GM12878 (cell line): ENCODE results near the gene SHFL. TPM values are rescaled to one million over a fixed set of nuclear protein-coding genes. Genes with fewer than 3 reads are reported as not detected.

ENCODE experiments used
- CHD4 ChIP-seq: fragments of 200-600 bp; sonication (generic); IDR thresholded peaks from 2 replicates; pipeline ENCODE4 v1.6.1; 2016; ENCODE audit warnings: mild to moderate bottlenecking
- RAD51 ChIP-seq: fragments of 450-650 bp; IDR thresholded peaks from 2 replicates; pipeline ENCODE4 v1.6.1; 2016; ENCODE audit warnings: moderate library complexity, mild to moderate bottlenecking, inconsistent platforms
- SMAD1 ChIP-seq: fragments of 450-650 bp; IDR thresholded peaks from 2 replicates; pipeline ENCODE4 v1.6.1; 2018; ENCODE audit warnings: mild to moderate bottlenecking, low read depth; ENCODE audit not compliant: partially characterized antibody
- TBL1XR1 ChIP-seq: IDR thresholded peaks from 2 replicates; pipeline ENCODE4 v1.6.1; 2012; ENCODE audit warnings: low read depth, low read length, improper control_type of control experiment
- TCF7 ChIP-seq: IDR thresholded peaks from 2 replicates; pipeline ENCODE4 v1.6.1; 2014; ENCODE audit warnings: antibody characterized with exemption, borderline replicate concordance
- polyA plus RNA-seq, 11 experiments: library from polyadenylated mRNA; depleted of rRNA in 4 of 11; unstranded in 6 of 11; stranded (reverse) in 5 of 11; fragments of >200 nt; fragmentation: Nextera tagmentation in 4 of 11; fragmentation: Illumina TruSeq in 1 of 11; extraction: Ambion mirVana in 4 of 11; extraction: Trizol in 1 of 11; gene quantifications; 1 replicate in 1 of 11; 2 replicates in 10 of 11; pipeline versions ENCODE4 v1.2.1 to v1.2.3, GENCODE V29; 2011 to 2016; ENCODE audit warnings: inconsistent platforms in 2 of 11, missing spikeins in 2 of 11, low read depth in 1 of 11
- total RNA-seq, 4 experiments: library from RNA; depleted of rRNA in 3 of 4; stranded (reverse); fragments of >200 nt in 3 of 4; fragmentation: Illumina TruSeq in 1 of 4; extraction: Trizol in 1 of 4; gene quantifications; 2 replicates each; pipeline versions ENCODE4 v1.2.1 to v1.2.3, GENCODE V29; 2013 to 2021
- TF ChIP-seq, protein P1 (sequence below): IDR thresholded peaks from 2 replicates; pipeline ENCODE4 v1.6.1; 2012; ENCODE audit warnings: low read depth, low read length, improper control_type of control experiment
- TF ChIP-seq, protein P2 (sequence below): fragments of 450-650 bp; IDR thresholded peaks from 2 replicates; pipeline ENCODE4 v1.6.1; 2016; ENCODE audit warnings: mild to moderate bottlenecking, moderate library complexity, borderline replicate concordance
- TF ChIP-seq, protein P3 (sequence below): IDR thresholded peaks from 2 replicates; pipeline ENCODE4 v1.6.1; 2012; ENCODE audit warnings: low read depth, low read length, improper control_type of control experiment
- TF ChIP-seq, protein P4 (sequence below): fragments of 450-650 bp; IDR thresholded peaks from 2 replicates; pipeline ENCODE4 v1.6.1; 2016; ENCODE audit warnings: mild to moderate bottlenecking
- TF ChIP-seq, protein P5 (sequence below): fragments of 450-650 bp; IDR thresholded peaks from 2 replicates; pipeline ENCODE4 v1.6.1; 2017; ENCODE audit warnings: antibody characterized with exemption, mild to moderate bottlenecking, moderate library complexity

SHFL gene
- total and polyA plus RNA-seq, 10 of the 15 experiments (the other 5 are each of a cell fraction or from before 2014, with no cell fraction given) = 8.0 to 83.8 (median 40.7) TPM

DNA sequence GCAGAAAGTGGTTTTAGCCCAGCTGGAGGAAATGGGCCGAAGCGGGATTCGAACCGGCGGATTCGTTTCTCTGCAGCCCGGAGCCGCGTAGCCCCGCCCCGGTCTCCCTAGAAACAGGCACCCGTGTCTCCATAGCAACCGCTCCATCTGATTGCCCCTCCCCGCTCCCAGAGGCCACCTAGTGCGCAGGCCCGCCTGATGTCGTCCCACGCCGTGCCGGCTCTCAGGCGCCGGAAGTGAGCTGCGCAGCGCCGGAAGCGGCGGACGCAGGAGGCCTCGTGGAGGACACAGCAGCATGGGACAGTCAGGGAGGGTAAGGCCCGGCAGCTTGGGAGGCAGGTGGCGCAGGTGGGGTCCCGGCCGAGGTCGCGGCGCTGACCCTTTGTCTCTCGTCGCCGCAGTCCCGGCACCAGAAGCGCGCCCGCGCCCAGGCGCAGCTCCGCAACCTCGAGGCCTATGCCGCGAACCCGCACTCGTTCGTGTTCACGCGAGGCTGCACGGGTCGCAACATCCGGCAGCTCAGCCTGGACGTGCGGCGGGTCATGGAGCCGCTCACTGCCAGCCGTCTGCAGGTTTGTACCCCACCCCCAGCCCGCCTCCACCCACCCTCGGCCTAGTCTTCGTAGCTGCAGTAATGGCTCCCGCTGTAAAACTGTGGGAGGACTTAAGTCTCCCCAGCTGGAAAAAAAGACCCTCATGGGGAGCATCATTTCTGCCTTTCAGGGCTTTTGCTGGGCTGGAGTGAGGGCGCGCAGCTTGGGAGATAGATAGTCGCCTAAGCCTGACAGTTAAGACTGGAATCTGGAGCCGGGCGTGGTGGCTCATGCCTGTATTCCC is 20.2 kb downstream of the SHFL start, which contains the start of gene PPAN (continued):
- TF ChIP-seq, protein P1, sequence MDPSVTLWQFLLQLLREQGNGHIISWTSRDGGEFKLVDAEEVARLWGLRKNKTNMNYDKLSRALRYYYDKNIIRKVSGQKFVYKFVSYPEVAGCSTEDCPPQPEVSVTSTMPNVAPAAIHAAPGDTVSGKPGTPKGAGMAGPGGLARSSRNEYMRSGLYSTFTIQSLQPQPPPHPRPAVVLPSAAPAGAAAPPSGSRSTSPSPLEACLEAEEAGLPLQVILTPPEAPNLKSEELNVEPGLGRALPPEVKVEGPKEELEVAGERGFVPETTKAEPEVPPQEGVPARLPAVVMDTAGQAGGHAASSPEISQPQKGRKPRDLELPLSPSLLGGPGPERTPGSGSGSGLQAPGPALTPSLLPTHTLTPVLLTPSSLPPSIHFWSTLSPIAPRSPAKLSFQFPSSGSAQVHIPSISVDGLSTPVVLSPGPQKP = peak; percentile 83
- TF ChIP-seq, protein P2, sequence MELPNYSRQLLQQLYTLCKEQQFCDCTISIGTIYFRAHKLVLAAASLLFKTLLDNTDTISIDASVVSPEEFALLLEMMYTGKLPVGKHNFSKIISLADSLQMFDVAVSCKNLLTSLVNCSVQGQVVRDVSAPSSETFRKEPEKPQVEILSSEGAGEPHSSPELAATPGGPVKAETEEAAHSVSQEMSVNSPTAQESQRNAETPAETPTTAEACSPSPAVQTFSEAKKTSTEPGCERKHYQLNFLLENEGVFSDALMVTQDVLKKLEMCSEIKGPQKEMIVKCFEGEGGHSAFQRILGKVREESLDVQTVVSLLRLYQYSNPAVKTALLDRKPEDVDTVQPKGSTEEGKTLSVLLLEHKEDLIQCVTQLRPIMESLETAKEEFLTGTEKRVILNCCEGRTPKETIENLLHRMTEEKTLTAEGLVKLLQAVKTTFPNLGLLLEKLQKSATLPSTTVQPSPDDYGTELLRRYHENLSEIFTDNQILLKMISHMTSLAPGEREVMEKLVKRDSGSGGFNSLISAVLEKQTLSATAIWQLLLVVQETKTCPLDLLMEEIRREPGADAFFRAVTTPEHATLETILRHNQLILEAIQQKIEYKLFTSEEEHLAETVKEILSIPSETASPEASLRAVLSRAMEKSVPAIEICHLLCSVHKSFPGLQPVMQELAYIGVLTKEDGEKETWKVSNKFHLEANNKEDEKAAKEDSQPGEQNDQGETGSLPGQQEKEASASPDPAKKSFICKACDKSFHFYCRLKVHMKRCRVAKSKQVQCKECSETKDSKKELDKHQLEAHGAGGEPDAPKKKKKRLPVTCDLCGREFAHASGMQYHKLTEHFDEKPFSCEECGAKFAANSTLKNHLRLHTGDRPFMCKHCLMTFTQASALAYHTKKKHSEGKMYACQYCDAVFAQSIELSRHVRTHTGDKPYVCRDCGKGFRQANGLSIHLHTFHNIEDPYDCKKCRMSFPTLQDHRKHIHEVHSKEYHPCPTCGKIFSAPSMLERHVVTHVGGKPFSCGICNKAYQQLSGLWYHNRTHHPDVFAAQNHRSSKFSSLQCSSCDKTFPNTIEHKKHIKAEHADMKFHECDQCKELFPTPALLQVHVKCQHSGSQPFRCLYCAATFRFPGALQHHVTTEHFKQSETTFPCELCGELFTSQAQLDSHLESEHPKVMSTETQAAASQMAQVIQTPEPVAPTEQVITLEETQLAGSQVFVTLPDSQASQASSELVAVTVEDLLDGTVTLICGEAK = peak; percentile 95
- TF ChIP-seq RAD51 = no peak
- TF ChIP-seq TBL1XR1 = peak; percentile 77; the same call in 1 of the 2 replicates
- no peak for TF ChIP-seq CHD4
- TF ChIP-seq, protein P3, sequence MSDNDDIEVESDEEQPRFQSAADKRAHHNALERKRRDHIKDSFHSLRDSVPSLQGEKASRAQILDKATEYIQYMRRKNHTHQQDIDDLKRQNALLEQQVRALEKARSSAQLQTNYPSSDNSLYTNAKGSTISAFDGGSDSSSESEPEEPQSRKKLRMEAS = peak; percentile 100
- TF ChIP-seq SMAD1 = no peak
- TF ChIP-seq, protein P4, sequence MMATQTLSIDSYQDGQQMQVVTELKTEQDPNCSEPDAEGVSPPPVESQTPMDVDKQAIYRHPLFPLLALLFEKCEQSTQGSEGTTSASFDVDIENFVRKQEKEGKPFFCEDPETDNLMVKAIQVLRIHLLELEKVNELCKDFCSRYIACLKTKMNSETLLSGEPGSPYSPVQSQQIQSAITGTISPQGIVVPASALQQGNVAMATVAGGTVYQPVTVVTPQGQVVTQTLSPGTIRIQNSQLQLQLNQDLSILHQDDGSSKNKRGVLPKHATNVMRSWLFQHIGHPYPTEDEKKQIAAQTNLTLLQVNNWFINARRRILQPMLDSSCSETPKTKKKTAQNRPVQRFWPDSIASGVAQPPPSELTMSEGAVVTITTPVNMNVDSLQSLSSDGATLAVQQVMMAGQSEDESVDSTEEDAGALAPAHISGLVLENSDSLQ = peak; percentile 49; the same call in 1 of the 2 replicates
- no peak for TF ChIP-seq TCF7
- TF ChIP-seq, protein P5, sequence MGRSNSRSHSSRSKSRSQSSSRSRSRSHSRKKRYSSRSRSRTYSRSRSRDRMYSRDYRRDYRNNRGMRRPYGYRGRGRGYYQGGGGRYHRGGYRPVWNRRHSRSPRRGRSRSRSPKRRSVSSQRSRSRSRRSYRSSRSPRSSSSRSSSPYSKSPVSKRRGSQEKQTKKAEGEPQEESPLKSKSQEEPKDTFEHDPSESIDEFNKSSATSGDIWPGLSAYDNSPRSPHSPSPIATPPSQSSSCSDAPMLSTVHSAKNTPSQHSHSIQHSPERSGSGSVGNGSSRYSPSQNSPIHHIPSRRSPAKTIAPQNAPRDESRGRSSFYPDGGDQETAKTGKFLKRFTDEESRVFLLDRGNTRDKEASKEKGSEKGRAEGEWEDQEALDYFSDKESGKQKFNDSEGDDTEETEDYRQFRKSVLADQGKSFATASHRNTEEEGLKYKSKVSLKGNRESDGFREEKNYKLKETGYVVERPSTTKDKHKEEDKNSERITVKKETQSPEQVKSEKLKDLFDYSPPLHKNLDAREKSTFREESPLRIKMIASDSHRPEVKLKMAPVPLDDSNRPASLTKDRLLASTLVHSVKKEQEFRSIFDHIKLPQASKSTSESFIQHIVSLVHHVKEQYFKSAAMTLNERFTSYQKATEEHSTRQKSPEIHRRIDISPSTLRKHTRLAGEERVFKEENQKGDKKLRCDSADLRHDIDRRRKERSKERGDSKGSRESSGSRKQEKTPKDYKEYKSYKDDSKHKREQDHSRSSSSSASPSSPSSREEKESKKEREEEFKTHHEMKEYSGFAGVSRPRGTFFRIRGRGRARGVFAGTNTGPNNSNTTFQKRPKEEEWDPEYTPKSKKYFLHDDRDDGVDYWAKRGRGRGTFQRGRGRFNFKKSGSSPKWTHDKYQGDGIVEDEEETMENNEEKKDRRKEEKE = no peak
